Measurements from ENCODE around the gene THAP7.

GRCh38 chr22:20953342-20953608 is 48.6 kb downstream of the THAP7 start:
- TF ChIP-seq CTCF (IDR thresholded peaks at IDR 0.05) (no peak), POLR2AphosphoS5 (IDR thresholded peaks at IDR 0.05) (no peak), POLR2A (IDR thresholded peaks at IDR 0.05) (no peak)
